ENCODE measurements around the gene SLAMF7.
"Not testable (repeated sequence)": the region's sequence is repeated elsewhere in the genome, so short reads cannot be mapped to it uniquely, and the experiment has no call there.

Gene SLAMF7

GRCh38 chr1:160739098-160739511, at the start of gene SLAMF7:
Gene SLAMF7, plus strand, starts transcription at chr1:160739247. Its CDS starts 55 bp downstream, at chr1:160739302.
- Mint-ChIP-seq H3K4me3 (peak within 1 kb of the TSS; percentile 86), H3K9me3 (peaks cover 11% of the 10 kb centered on the region), H3K36me3 (peaks cover 28% of the 10 kb centered on the region), H3K4me1 (peaks cover 88% of the 10 kb centered on the region), H3K27me3 (no peaks in the 10 kb centered on the region), H3K27ac (peak within 1 kb of the TSS; percentile 92)

GRCh38 chr1:160692390-160692789, 46.7 kb upstream of the SLAMF7 start:
- Mint-ChIP-seq H3K4me1 (peaks cover 86% of the 10 kb centered on the region), H3K36me3 (peaks cover 21% of the 10 kb centered on the region)

GRCh38 chr1:160702100-160702499, 36.9 kb upstream of the SLAMF7 start:
- H3K27me3 Mint-ChIP-seq: no peaks in the 10 kb centered on the region
- H3K36me3 Mint-ChIP-seq: peaks cover 41% of the 10 kb centered on the region
- peaks cover 94% of the 10 kb centered on the region for H3K4me1 Mint-ChIP-seq
- no peaks in the 10 kb centered on the region for H3K9me3 Mint-ChIP-seq
- peak overlapping the region; percentile 92 for H3K27ac Mint-ChIP-seq
- H3K4me3 Mint-ChIP-seq: peak overlapping the region; percentile 80

More at GRCh38 chr1:160692390-160692789, 46.7 kb upstream of the SLAMF7 start:
- not testable (repeated sequence) for H3K27me3 Mint-ChIP-seq, H3K9me3 Mint-ChIP-seq
- Mint-ChIP-seq H3K4me3 (peak overlapping the region; percentile 21), H3K27ac (peak overlapping the region; percentile 68)

- Mint-ChIP-seq H3K36me3 (peaks cover 39% of the 10 kb centered on the region), H3K27ac (peak overlapping the region; percentile 85), H3K4me3 (no peak overlapping the region), H3K9me3 (no peaks in the 10 kb centered on the region), H3K27me3 (no peaks in the 10 kb centered on the region), H3K4me1 (peaks cover 73% of the 10 kb centered on the region)
Measured at GRCh38 chr1:160704250-160704649, 34.8 kb upstream of the SLAMF7 start.

GRCh38 chr1:160705212-160705621, 33.8 kb upstream of the SLAMF7 start:
- Mint-ChIP-seq H3K27ac (peak overlapping the region; percentile 80), H3K36me3 (peaks cover 39% of the 10 kb centered on the region), H3K4me1 (peaks cover 64% of the 10 kb centered on the region)
- not testable (repeated sequence) for H3K27me3 Mint-ChIP-seq, H3K4me3 Mint-ChIP-seq, H3K9me3 Mint-ChIP-seq

GRCh38 chr1:160705742-160706141, 33.3 kb upstream of the SLAMF7 start:
- no peak overlapping the region for H3K4me3 Mint-ChIP-seq
- peak overlapping the region; percentile 80 for H3K27ac Mint-ChIP-seq
- peaks cover 58% of the 10 kb centered on the region for H3K4me1 Mint-ChIP-seq
- H3K27me3 Mint-ChIP-seq: no peaks in the 10 kb centered on the region
- H3K36me3 Mint-ChIP-seq: peaks cover 38% of the 10 kb centered on the region
- H3K9me3 Mint-ChIP-seq: no peaks in the 10 kb centered on the region

GRCh38 chr1:160706526-160707235, 32.4 kb upstream of the SLAMF7 start:
- H3K9me3 Mint-ChIP-seq: no peaks in the 10 kb centered on the region
- H3K4me1 Mint-ChIP-seq: peaks cover 50% of the 10 kb centered on the region
- H3K4me3 Mint-ChIP-seq: no peak overlapping the region
- no peaks in the 10 kb centered on the region for H3K27me3 Mint-ChIP-seq
- H3K27ac Mint-ChIP-seq: no peak overlapping the region
- peaks cover 39% of the 10 kb centered on the region for H3K36me3 Mint-ChIP-seq

GRCh38 chr1:160707236-160708064, 31.6 kb upstream of the SLAMF7 start:
- Mint-ChIP-seq H3K27me3 (no peaks in the 10 kb centered on the region), H3K36me3 (peaks cover 35% of the 10 kb centered on the region), H3K9me3 (no peaks in the 10 kb centered on the region), H3K27ac (no peak overlapping the region), H3K4me1 (peaks cover 49% of the 10 kb centered on the region), H3K4me3 (no peak overlapping the region)

GRCh38 chr1:160708118-160708517, 30.9 kb upstream of the SLAMF7 start:
- no peaks in the 10 kb centered on the region for H3K27me3 Mint-ChIP-seq
- H3K4me1 Mint-ChIP-seq: peaks cover 49% of the 10 kb centered on the region
- no peak overlapping the region for H3K4me3 Mint-ChIP-seq
- H3K9me3 Mint-ChIP-seq: no peaks in the 10 kb centered on the region
- peaks cover 31% of the 10 kb centered on the region for H3K36me3 Mint-ChIP-seq
- no peak overlapping the region for H3K27ac Mint-ChIP-seq

- peaks cover 45% of the 10 kb centered on the region for H3K4me1 Mint-ChIP-seq
- H3K27me3 Mint-ChIP-seq: no peaks in the 10 kb centered on the region
- H3K9me3 Mint-ChIP-seq: no peaks in the 10 kb centered on the region
- no peak overlapping the region for H3K27ac Mint-ChIP-seq
- peaks cover 24% of the 10 kb centered on the region for H3K36me3 Mint-ChIP-seq
- no peak overlapping the region for H3K4me3 Mint-ChIP-seq
Measured at GRCh38 chr1:160708801-160709200, 30.2 kb upstream of the SLAMF7 start.

- H3K4me3 Mint-ChIP-seq: no peak overlapping the region
- H3K4me1 Mint-ChIP-seq: peaks cover 42% of the 10 kb centered on the region
- H3K9me3 Mint-ChIP-seq: no peaks in the 10 kb centered on the region
- no peaks in the 10 kb centered on the region for H3K27me3 Mint-ChIP-seq
- H3K27ac Mint-ChIP-seq: no peak overlapping the region
- peaks cover 16% of the 10 kb centered on the region for H3K36me3 Mint-ChIP-seq
Measured at GRCh38 chr1:160709715-160710114, 29.3 kb upstream of the SLAMF7 start.

- no peaks in the 10 kb centered on the region for H3K27me3 Mint-ChIP-seq
- H3K27ac Mint-ChIP-seq: no peak overlapping the region
- no peaks in the 10 kb centered on the region for H3K9me3 Mint-ChIP-seq
- H3K36me3 Mint-ChIP-seq: peaks cover 8% of the 10 kb centered on the region
- H3K4me1 Mint-ChIP-seq: peaks cover 42% of the 10 kb centered on the region
- H3K4me3 Mint-ChIP-seq: no peak overlapping the region
Measured at GRCh38 chr1:160710517-160711252, 28.4 kb upstream of the SLAMF7 start.

- Mint-ChIP-seq H3K27ac (no peak overlapping the region), H3K27me3 (no peaks in the 10 kb centered on the region), H3K36me3 (peaks cover 4% of the 10 kb centered on the region), H3K4me1 (peaks cover 42% of the 10 kb centered on the region), H3K4me3 (no peak overlapping the region), H3K9me3 (no peaks in the 10 kb centered on the region)
Measured at GRCh38 chr1:160711276-160711601, 27.8 kb upstream of the SLAMF7 start.

GRCh38 chr1:160711602-160712311, 27.3 kb upstream of the SLAMF7 start, which contains the start of gene CD48:
Gene CD48, minus strand, starts transcription at chr1:160711822. Its CDS starts 59 bp downstream, at chr1:160711763.
- no peak within 1 kb of the TSS for H3K27ac Mint-ChIP-seq
- H3K4me1 Mint-ChIP-seq: peaks cover 43% of the 10 kb centered on the region
- peaks cover 4% of the 10 kb centered on the region for H3K36me3 Mint-ChIP-seq
- no peaks in the 10 kb centered on the region for H3K27me3 Mint-ChIP-seq
- H3K9me3 Mint-ChIP-seq: no peaks in the 10 kb centered on the region
- H3K4me3 Mint-ChIP-seq: no peak within 1 kb of the TSS

GRCh38 chr1:160712525-160713080, 26.4 kb upstream of the SLAMF7 start:
- not testable (repeated sequence) for H3K4me3 Mint-ChIP-seq, H3K27me3 Mint-ChIP-seq, H3K36me3 Mint-ChIP-seq, H3K27ac Mint-ChIP-seq, H3K9me3 Mint-ChIP-seq
- H3K4me1 Mint-ChIP-seq: peaks cover 52% of the 10 kb centered on the region

Data from activated naive CD4-positive, alpha-beta T cell treated with anti-CD3 and anti-CD28 coated beads, Interleukin-2, amount 50 U/mL, for 24 hours (primary cell).